ENCODE data around the gene CCDC182. TPM values are rescaled to one million over a fixed set of nuclear protein-coding genes. Genes with fewer than 3 reads are reported as not detected.

CCDC182 gene
- total and polyA plus RNA-seq, 8 donors = not detected

DNA sequence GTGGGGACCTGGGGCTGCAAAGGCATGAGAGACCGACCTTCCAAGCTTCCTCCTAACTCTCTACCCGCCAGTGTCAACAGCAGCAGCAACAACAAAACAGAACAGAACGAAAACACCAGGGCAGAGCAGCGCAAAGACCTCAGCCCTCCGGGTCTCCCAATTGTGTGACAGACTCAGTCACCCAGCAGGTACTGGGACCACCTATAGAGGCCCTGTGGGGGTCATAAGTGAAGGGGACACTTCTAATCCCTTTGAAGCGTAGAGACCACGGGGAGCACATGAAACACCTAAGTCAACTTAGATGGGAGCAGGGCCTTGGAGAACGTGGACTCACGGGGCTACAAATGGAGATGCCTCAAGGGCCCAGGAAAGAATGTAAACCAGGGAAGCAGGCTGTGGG is 12.6 kb upstream of the CCDC182 start:
- intact Hi-C loops (cut with DNase I; ENCODE audit: low total_unique reads) = loop anchor here (10.0 kb wide), 1 partner anchor 523 kb away; no protein-coding TSS in a partner anchor
- no peak overlapping the region for H3K4me3 ChIP-seq
- H3K4me1 ChIP-seq = no peaks in the 10 kb centered on the region
- H3K36me3 ChIP-seq = no peaks in the 10 kb centered on the region
- H3K27me3 ChIP-seq = peaks cover 0 to 10% (median 0%) of the 10 kb centered on the region in 3 donors
- no peaks in the 10 kb centered on the region for H3K9me3 ChIP-seq
- no peak for DNase-seq
- no peak for TF ChIP-seq CTCF (IDR thresholded peaks at IDR 0.05)
- no peak for TF ChIP-seq EP300 (IDR thresholded peaks at IDR 0.05)
- TF ChIP-seq POLR2A (IDR thresholded peaks at IDR 0.05) = no peak
- TF ChIP-seq POLR2AphosphoS5 (IDR thresholded peaks at IDR 0.05) = no peak
- 63 to 82% (median 67%) methylated on average over 9 of the region's 9 CpGs for WGBS, 5 donors
- no peak overlapping the region for H3K27ac ChIP-seq

DNA sequence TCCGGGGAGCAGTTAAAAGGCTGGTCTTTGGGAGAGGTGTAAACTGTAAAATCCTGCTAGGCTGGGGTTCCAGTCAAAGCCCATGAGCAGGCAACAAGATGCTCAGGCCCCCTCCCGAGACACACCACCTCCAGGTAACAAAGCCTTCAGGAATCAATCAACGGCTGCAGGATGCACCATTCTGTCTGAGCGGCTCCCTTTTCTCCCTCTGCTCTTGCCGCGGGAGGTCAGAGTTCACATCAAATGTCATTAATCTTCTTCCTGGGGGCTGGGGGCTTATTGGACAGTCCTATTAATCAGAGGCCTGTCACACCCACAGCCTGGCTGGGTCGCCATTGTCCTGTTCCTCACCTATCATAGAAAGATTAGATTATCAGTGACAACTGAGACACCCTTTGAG is 11.9 kb upstream of the CCDC182 start:
- H3K27ac ChIP-seq = no peak overlapping the region
- TF ChIP-seq POLR2A (IDR thresholded peaks at IDR 0.05) (no peak), POLR2AphosphoS5 (IDR thresholded peaks at IDR 0.05) (no peak), CTCF (IDR thresholded peaks at IDR 0.05) (no peak), EP300 (IDR thresholded peaks at IDR 0.05) (no peak)
- H3K9me3 ChIP-seq = no peaks in the 10 kb centered on the region
- no peaks in the 10 kb centered on the region for H3K4me1 ChIP-seq
- no peak overlapping the region for H3K4me3 ChIP-seq
- intact Hi-C loops (cut with DNase I; ENCODE audit: low total_unique reads) = loop anchor here (10.0 kb wide), 1 partner anchor 522 kb away; no protein-coding TSS in a partner anchor
- DNase-seq = no peak
- H3K27me3 ChIP-seq = peaks cover 0 to 6% (median 0%) of the 10 kb centered on the region in 3 donors
- 42 to 61% (median 45%) methylated on average over 7 of the region's 7 CpGs for WGBS, 5 donors
- no peaks in the 10 kb centered on the region for H3K36me3 ChIP-seq

- H3K36me3 ChIP-seq = no peaks in the 10 kb centered on the region
- DNase-seq = no peak
- 81 to 91% (median 85%) methylated on average over 6 of the region's 6 CpGs for WGBS, 5 donors
- peaks cover 0 to 6% (median 0%) of the 10 kb centered on the region in 3 donors for H3K27me3 ChIP-seq
- peaks cover 0 to 5% (median 1%) of the 10 kb centered on the region in 4 donors for H3K4me1 ChIP-seq
- intact Hi-C loops (cut with DNase I; ENCODE audit: low total_unique reads) = loop anchor here (10.0 kb wide), 1 partner anchor 521 kb away; no protein-coding TSS in a partner anchor
- no peak overlapping the region for H3K27ac ChIP-seq
- TF ChIP-seq POLR2A (IDR thresholded peaks at IDR 0.05) (no peak), EP300 (IDR thresholded peaks at IDR 0.05) (no peak), POLR2AphosphoS5 (IDR thresholded peaks at IDR 0.05) (no peak)
- H3K4me3 ChIP-seq = no peak overlapping the region
- H3K9me3 ChIP-seq = no peaks in the 10 kb centered on the region
Measured at GRCh38 chr17:57755480-57756070, 10.5 kb upstream of the CCDC182 start.

DNA sequence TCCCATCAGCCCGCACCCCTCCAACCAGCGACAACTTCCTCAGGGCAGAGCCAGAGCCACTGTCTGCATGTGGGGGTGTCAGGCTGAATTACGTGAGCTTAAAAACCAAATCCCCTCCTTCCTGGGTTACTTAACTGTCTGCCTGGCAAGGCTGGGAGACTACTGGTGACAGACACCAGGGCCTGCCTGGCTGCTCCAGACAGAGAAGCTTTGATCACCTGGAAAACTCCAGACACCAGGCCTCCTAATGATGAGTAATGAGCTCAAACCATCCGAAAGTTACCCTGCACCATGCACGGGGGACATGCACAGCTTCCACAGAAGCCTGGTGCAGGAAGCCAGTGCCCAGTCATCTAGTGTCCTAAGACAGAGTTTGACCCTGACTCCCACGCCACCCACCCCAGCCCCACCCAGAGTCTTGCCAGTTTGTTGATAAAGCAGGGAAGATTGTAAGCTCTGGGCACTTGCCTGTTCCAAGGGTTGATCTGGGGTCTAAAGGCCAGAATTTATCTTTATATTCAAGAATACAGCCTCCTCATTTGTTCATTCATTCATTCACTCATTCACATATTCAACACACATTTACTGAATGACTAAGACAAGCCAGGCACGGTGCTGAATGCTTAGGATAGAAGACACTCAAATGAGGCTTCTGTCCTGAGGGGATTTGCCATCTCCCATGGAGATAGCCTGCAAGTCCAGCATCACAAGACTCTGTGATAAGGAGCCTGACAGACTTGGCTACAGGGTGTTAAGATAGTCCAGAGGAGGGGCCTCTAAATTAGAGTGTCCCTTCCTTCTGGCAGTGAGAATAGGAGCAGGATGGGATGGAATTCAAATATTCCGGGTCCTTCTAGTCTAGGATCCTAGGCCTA is 7.2 kb upstream of the CCDC182 start:
- DNase-seq = no peak
- no peak for TF ChIP-seq POLR2AphosphoS5 (IDR thresholded peaks at IDR 0.05)
- TF ChIP-seq CTCF (IDR thresholded peaks at IDR 0.05) = no peak
- TF ChIP-seq POLR2A (IDR thresholded peaks at IDR 0.05) = no peak
- no peak for TF ChIP-seq EP300 (IDR thresholded peaks at IDR 0.05)
- Histone ChIP-seq H3K36me3 (no peaks in the 10 kb centered on the region), H3K27me3 (peaks cover 0 to 11% (median 0%) of the 10 kb centered on the region in 3 donors), H3K9me3 (no peaks in the 10 kb centered on the region), H3K4me3 (no peak overlapping the region), H3K4me1 (peaks cover 0 to 5% (median 2%) of the 10 kb centered on the region in 4 donors), H3K27ac (no peak overlapping the region)
- WGBS, 5 donors = 65 to 83% (median 76%) methylated on average over 8 of the region's 8 CpGs
- intact Hi-C loops (cut with DNase I; ENCODE audit: low total_unique reads) = loop anchor here (10.0 kb wide), 1 partner anchor 517 kb away; no protein-coding TSS in a partner anchor

Measured in stomach (tissue), 9 donors.